ENCODE results near the gene GNAO1.
A peak's percentile ranks its signal among the peaks of the same experiment; 100 is the strongest.

The GNAO1 gene

DNA sequence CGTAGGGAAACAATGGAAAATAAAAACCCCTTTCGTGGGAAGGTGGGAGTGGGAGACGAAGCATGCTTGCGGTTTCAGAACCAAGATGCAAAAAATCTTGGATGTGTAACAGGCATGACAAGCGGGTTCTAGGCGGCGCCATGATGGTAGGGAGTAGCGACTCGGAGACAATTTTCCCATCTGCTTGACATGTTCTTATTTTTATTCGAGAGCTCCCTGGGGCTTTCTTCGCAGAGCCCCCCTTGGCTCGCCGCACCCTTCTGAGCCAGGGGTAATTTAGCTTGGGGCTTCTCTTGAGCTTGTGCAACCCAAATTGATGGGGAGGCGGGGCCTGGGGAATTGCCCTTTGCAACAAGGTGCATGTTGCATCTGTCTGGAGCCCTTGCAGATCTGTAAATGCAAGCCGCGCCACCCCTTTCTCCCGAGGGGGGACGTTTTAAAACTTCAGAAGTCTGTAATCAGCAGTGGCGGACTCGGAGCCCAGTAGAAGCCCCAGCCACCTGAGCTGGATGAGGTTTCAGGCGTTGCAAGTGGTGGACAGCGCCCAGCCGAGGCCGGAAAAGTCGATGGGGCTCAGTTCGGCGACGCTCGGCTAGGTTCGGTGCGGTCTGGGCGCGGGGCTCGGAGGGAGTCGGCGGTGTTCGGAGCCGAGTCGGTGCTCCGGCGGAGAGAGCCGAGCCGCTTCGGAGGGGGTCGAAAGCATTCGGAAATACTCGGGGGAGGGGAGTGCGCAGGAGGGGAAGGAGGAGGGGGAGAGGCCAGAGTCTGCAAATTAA, 2.9 kb downstream of the GNAO1 start:
- peaks cover 3% of the 10 kb centered on the region for H3K27me3 ChIP-seq (replicated peaks; ENCODE audit: control insufficient read depth, insufficient read depth, low read length)
- H3K36me3 ChIP-seq (ENCODE audit: control insufficient read depth, insufficient read depth, low read length) = no peaks in the 10 kb centered on the region
- DNase-seq (ENCODE audit: extremely low read depth, insufficient read length) = peak; percentile 55
- H3K4me3 ChIP-seq (replicated peaks; ENCODE audit: low read depth, low read length) = no peak overlapping the region
- TF ChIP-seq, protein P1, sequence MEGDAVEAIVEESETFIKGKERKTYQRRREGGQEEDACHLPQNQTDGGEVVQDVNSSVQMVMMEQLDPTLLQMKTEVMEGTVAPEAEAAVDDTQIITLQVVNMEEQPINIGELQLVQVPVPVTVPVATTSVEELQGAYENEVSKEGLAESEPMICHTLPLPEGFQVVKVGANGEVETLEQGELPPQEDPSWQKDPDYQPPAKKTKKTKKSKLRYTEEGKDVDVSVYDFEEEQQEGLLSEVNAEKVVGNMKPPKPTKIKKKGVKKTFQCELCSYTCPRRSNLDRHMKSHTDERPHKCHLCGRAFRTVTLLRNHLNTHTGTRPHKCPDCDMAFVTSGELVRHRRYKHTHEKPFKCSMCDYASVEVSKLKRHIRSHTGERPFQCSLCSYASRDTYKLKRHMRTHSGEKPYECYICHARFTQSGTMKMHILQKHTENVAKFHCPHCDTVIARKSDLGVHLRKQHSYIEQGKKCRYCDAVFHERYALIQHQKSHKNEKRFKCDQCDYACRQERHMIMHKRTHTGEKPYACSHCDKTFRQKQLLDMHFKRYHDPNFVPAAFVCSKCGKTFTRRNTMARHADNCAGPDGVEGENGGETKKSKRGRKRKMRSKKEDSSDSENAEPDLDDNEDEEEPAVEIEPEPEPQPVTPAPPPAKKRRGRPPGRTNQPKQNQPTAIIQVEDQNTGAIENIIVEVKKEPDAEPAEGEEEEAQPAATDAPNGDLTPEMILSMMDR (IDR thresholded peaks at IDR 0.05; ENCODE audit: insufficient read depth, low read length, poor library complexity, severe bottlenecking) = no peak

DNA sequence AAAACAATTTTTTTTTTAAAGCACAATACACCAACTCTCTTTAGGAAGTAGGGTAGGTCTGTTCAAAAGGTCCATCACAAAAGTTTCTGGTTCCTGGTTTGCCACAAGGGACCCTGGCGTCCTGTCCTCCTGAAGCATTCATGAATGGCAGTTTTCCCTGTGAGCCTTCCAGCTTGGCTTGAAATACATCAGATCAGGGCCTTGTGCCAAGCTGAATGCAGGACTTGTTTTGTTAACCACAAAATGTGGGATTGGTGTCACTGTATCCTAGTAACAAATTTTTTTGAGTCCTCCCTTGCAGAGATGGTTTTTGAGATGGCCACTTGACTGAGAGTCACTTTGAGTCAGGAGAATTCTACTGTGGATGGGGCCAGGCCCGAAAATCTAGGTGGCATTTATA, 3.9 kb downstream of the GNAO1 start:
- TF ChIP-seq, protein P1 (IDR thresholded peaks at IDR 0.05; ENCODE audit: insufficient read depth, low read length, poor library complexity, severe bottlenecking) = no peak
- no peak for DNase-seq (ENCODE audit: extremely low read depth, insufficient read length)
- Histone ChIP-seq H3K36me3 (ENCODE audit: control insufficient read depth, insufficient read depth, low read length) (no peaks in the 10 kb centered on the region), H3K27me3 (replicated peaks; ENCODE audit: control insufficient read depth, insufficient read depth, low read length) (peaks cover 3% of the 10 kb centered on the region), H3K4me3 (replicated peaks; ENCODE audit: low read depth, low read length) (no peak overlapping the region)

DNA sequence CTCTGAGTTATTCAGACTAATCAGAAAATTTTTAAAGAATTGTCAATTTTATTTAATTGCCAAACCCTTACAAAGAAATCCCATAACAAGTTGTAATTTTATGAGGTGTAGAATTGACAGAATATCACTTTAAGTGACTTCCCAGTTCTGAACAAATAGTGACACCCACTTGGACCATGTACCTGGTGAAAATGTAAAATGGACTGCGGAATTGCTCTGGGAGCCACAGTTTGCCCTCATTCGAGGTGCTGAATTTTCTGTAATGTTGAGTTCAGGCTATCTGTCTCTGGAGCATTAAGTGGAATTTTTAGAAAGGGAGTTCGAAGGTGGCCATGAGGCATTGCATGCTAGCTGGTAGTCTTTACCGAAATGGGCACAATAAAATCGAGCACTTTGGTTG, 5.1 kb downstream of the GNAO1 start:
- H3K36me3 ChIP-seq (ENCODE audit: control insufficient read depth, insufficient read depth, low read length) = no peaks in the 10 kb centered on the region
- no peak overlapping the region for H3K4me3 ChIP-seq (replicated peaks; ENCODE audit: low read depth, low read length)
- TF ChIP-seq, protein P1 (IDR thresholded peaks at IDR 0.05; ENCODE audit: insufficient read depth, low read length, poor library complexity, severe bottlenecking) = no peak
- no peak for DNase-seq (ENCODE audit: extremely low read depth, insufficient read length)
- H3K27me3 ChIP-seq (replicated peaks; ENCODE audit: control insufficient read depth, insufficient read depth, low read length) = peaks cover 3% of the 10 kb centered on the region

DNA sequence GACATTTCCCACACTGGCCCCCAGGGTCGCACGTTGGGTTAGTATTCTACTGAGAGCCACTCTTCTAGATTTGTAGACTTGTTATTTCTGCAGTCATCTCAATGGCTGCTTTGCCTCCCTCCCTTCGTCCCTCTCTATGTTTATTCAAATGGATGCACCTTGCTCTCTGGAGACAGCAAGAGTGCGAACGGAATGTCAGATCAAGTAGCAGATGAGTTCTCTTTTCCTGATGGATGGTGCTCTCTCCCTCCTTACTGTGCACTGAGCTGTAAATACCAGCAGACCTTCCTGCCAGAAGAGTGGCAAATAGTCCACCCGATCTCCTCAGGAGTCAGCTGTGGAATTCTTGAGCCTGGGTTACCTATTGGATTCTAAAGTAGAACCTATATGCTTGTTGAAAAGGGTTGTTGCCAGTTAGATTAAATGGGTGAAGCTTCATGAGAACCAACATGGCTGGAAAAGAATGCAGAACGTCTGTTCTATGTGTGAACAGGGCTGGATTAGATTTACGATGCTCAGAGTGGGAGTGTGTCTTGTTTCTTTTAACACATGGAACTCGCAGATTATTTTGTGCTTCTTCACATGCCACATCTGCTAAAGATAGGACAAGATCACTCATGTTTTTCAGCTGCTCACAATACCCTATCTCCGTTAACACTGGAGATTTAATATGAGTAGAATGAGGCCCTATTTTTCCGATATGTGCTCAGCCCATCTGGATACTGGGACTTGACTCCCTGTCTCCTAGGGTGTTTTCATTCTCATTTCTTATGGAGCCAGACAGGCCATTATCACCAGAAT, 6.1 kb downstream of the GNAO1 start:
- TF ChIP-seq, protein P1 (IDR thresholded peaks at IDR 0.05; ENCODE audit: insufficient read depth, low read length, poor library complexity, severe bottlenecking) = no peak
- Histone ChIP-seq H3K4me3 (replicated peaks; ENCODE audit: low read depth, low read length) (no peak overlapping the region), H3K36me3 (ENCODE audit: control insufficient read depth, insufficient read depth, low read length) (no peaks in the 10 kb centered on the region), H3K27me3 (replicated peaks; ENCODE audit: control insufficient read depth, insufficient read depth, low read length) (peaks cover 3% of the 10 kb centered on the region)
- no peak for DNase-seq (ENCODE audit: extremely low read depth, insufficient read length)

DNA sequence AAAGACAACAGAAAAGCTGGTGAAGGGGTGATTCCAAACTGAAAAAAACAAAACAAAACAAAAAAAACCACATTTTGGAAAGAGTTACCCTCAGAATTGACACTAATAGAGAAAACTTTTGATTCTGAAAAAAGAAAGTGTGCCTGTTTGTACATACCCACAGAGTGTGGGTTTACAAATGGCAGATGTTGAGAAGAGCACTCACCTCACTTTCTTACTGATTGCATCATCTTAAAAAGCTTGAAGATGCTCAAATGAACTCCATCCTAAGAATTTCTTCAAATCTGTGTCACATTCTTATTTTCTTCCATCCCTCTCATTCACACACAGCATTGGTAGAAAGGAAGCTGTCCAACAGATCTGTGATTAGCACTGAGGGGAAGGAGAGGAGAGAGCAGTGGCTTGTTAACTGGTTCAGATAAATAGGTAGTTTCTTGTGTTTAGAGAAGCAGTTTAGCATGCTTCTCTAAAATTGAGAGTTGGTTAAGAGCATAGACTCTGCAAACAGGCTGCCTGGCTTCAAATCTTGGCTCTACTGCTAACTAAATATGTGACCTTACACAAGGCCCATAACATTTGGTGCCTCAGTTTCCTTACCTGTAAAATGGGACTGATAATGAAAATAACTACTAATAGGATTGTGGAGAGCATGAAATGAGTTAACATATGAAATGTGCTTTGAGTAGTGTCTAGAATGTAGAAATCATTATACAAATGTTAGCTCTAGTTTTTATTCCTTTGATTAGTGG, 6.9 kb downstream of the GNAO1 start:
- TF ChIP-seq, protein P1 (IDR thresholded peaks at IDR 0.05; ENCODE audit: insufficient read depth, low read length, poor library complexity, severe bottlenecking) = no peak
- H3K27me3 ChIP-seq (replicated peaks; ENCODE audit: control insufficient read depth, insufficient read depth, low read length) = no peaks in the 10 kb centered on the region; the same call in none of the 2 replicates
- no peak for DNase-seq (ENCODE audit: extremely low read depth, insufficient read length)

More for the DNA sequence above, 6.9 kb downstream of the GNAO1 start:
- H3K36me3 ChIP-seq (ENCODE audit: control insufficient read depth, insufficient read depth, low read length) = no peaks in the 10 kb centered on the region
- no peak overlapping the region for H3K4me3 ChIP-seq (replicated peaks; ENCODE audit: low read depth, low read length)

All from GM06990 (cell line).